OCI-LY7 (cell line): Measurements from ENCODE around the gene PRSS1.

Source experiments
- EZH2phosphoT487 ChIP-seq: fragments of 200-600 bp; sonication (generic); IDR thresholded peaks from 2 replicates; pipeline ENCODE4 v1.6.1; 2018; ENCODE audit warnings: low read depth, borderline replicate concordance, mild to moderate bottlenecking, mixed run types, antibody characterized with exemption, low read length, moderate library complexity, mixed read lengths
- TF ChIP-seq, protein P1 (sequence below): fragments of 200-600 bp; sonication (generic); conservative IDR thresholded peaks from 2 replicates; pipeline ENCODE4 v1.5.1; 2014; ENCODE audit warnings: mild to moderate bottlenecking, antibody characterized with exemption, low read length, moderate library complexity, mixed read lengths

- TF ChIP-seq, protein P1, sequence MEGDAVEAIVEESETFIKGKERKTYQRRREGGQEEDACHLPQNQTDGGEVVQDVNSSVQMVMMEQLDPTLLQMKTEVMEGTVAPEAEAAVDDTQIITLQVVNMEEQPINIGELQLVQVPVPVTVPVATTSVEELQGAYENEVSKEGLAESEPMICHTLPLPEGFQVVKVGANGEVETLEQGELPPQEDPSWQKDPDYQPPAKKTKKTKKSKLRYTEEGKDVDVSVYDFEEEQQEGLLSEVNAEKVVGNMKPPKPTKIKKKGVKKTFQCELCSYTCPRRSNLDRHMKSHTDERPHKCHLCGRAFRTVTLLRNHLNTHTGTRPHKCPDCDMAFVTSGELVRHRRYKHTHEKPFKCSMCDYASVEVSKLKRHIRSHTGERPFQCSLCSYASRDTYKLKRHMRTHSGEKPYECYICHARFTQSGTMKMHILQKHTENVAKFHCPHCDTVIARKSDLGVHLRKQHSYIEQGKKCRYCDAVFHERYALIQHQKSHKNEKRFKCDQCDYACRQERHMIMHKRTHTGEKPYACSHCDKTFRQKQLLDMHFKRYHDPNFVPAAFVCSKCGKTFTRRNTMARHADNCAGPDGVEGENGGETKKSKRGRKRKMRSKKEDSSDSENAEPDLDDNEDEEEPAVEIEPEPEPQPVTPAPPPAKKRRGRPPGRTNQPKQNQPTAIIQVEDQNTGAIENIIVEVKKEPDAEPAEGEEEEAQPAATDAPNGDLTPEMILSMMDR, result no peak
- no peak for TF ChIP-seq EZH2phosphoT487
Observed at GRCh38 chr7:142771353-142771723, 22.1 kb downstream of the PRSS1 start.
